NB4 (cell line): ENCODE measurements around the gene KIF12.

Experiments
- MYC ChIP-seq: IDR thresholded peaks from 2 replicates; pipeline ENCODE4 v1.6.1; 2011; ENCODE audit warnings: low read depth, low read length
- POLR2A ChIP-seq: IDR thresholded peaks from 2 replicates; pipeline ENCODE4 v1.6.1; 2011; ENCODE audit warnings: mild to moderate bottlenecking; ENCODE audit not compliant: insufficient read length; ENCODE audit errors: extremely low read depth
- TF ChIP-seq, protein P1 (sequence below): IDR thresholded peaks from one replicate; pipeline ENCODE4 v1.5.1; 2012; ENCODE audit warnings: low read depth, low read length
- TF ChIP-seq, protein P2 (sequence below): IDR thresholded peaks from 2 replicates; pipeline ENCODE4 v1.6.1; 2011; ENCODE audit warnings: low read depth, low read length

DNA sequence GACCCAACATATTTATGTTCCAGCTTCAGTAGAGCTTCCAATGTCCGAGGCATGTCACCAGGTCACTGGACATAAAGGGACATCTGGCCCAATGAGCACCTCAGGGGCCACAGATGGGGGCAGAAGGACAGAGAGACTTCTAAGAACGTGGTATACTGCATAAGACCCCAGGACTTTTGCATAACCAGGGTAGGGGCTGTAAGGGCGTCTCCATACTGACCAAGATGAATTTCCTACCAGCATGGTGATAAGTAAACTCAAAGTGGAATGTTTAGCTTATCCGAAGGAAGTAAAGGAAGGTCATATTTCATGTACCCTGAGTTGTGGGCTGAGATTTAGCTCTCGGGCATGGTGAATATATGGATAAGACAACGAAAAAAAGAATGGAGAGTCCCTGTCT is 38.7 kb upstream of the KIF12 start:
- TF ChIP-seq POLR2A: no peak
- TF ChIP-seq, protein P1, sequence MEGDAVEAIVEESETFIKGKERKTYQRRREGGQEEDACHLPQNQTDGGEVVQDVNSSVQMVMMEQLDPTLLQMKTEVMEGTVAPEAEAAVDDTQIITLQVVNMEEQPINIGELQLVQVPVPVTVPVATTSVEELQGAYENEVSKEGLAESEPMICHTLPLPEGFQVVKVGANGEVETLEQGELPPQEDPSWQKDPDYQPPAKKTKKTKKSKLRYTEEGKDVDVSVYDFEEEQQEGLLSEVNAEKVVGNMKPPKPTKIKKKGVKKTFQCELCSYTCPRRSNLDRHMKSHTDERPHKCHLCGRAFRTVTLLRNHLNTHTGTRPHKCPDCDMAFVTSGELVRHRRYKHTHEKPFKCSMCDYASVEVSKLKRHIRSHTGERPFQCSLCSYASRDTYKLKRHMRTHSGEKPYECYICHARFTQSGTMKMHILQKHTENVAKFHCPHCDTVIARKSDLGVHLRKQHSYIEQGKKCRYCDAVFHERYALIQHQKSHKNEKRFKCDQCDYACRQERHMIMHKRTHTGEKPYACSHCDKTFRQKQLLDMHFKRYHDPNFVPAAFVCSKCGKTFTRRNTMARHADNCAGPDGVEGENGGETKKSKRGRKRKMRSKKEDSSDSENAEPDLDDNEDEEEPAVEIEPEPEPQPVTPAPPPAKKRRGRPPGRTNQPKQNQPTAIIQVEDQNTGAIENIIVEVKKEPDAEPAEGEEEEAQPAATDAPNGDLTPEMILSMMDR: no peak
- TF ChIP-seq, protein P2, sequence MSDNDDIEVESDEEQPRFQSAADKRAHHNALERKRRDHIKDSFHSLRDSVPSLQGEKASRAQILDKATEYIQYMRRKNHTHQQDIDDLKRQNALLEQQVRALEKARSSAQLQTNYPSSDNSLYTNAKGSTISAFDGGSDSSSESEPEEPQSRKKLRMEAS: no peak
- TF ChIP-seq MYC: no peak
